HL-60 (cell line): ENCODE data around the gene AIG1.

ENCODE experiments used
- DNase-seq, 2 experiments: peaks; one replicate each; pipeline ENCODE4 v3.0.0-alpha.2; 2010 to 2020; ENCODE audit warnings: low read depth in 1 of 2, low spot score in 1 of 2
- H3K27ac ChIP-seq: fragments of 250-450 bp; sonication (Bioruptor Pico); replicated peaks from 2 replicates; pipeline ENCODE4 v1.5.1; 2020; ENCODE audit warnings: mild to moderate bottlenecking, moderate library complexity
- H3K27me3 ChIP-seq: fragments of 250-450 bp; sonication (Bioruptor Pico); 2 replicates; pipeline ENCODE4 v1.5.1; 2021; ENCODE audit warnings: mild to moderate bottlenecking, moderate library complexity; ENCODE audit not compliant: insufficient read depth, poor library complexity, severe bottlenecking
- H3K4me3 ChIP-seq: replicated peaks from 2 replicates; pipeline ENCODE4 v1.5.1; 2011; ENCODE audit warnings: mild to moderate bottlenecking, control low read depth, low read length; ENCODE audit not compliant: insufficient read depth
- CTCF ChIP-seq: IDR thresholded peaks from one replicate; pipeline ENCODE4 v1.5.1; 2011; ENCODE audit warnings: low read length, control low read depth, inconsistent platforms; ENCODE audit not compliant: insufficient read depth
- GABPA ChIP-seq: IDR thresholded peaks from 2 replicates; pipeline ENCODE4 v1.6.1; 2012; ENCODE audit warnings: low read depth
- POLR2AphosphoS5 ChIP-seq: IDR thresholded peaks from 2 replicates; pipeline ENCODE4 v1.6.1; 2012; ENCODE audit warnings: low read depth
- SPI1 ChIP-seq: IDR thresholded peaks from 2 replicates; pipeline ENCODE4 v1.6.1; 2012; ENCODE audit warnings: low read depth, mild to moderate bottlenecking, borderline replicate concordance
- TF ChIP-seq, protein P1 (sequence below): IDR thresholded peaks from 2 replicates; pipeline ENCODE4 v1.6.1; 2012; ENCODE audit warnings: low read depth; ENCODE audit not compliant: insufficient replicate concordance

The AIG1 gene

GRCh38 chr6:143179901-143180612 is 119.4 kb downstream of the AIG1 start:
- Histone ChIP-seq H3K4me3 (no peak overlapping the region), H3K27me3 (no peaks in the 10 kb centered on the region), H3K27ac (no peak overlapping the region)
- DNase-seq, result no peak
- no peak for TF ChIP-seq CTCF
- no peak for TF ChIP-seq SPI1
- TF ChIP-seq GABPA, result no peak
- TF ChIP-seq, protein P1, sequence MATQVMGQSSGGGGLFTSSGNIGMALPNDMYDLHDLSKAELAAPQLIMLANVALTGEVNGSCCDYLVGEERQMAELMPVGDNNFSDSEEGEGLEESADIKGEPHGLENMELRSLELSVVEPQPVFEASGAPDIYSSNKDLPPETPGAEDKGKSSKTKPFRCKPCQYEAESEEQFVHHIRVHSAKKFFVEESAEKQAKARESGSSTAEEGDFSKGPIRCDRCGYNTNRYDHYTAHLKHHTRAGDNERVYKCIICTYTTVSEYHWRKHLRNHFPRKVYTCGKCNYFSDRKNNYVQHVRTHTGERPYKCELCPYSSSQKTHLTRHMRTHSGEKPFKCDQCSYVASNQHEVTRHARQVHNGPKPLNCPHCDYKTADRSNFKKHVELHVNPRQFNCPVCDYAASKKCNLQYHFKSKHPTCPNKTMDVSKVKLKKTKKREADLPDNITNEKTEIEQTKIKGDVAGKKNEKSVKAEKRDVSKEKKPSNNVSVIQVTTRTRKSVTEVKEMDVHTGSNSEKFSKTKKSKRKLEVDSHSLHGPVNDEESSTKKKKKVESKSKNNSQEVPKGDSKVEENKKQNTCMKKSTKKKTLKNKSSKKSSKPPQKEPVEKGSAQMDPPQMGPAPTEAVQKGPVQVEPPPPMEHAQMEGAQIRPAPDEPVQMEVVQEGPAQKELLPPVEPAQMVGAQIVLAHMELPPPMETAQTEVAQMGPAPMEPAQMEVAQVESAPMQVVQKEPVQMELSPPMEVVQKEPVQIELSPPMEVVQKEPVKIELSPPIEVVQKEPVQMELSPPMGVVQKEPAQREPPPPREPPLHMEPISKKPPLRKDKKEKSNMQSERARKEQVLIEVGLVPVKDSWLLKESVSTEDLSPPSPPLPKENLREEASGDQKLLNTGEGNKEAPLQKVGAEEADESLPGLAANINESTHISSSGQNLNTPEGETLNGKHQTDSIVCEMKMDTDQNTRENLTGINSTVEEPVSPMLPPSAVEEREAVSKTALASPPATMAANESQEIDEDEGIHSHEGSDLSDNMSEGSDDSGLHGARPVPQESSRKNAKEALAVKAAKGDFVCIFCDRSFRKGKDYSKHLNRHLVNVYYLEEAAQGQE, result no peak
- no peak for TF ChIP-seq POLR2AphosphoS5

- Histone ChIP-seq H3K27me3 (no peaks in the 10 kb centered on the region), H3K4me3 (no peak overlapping the region), H3K27ac (no peak overlapping the region)
- TF ChIP-seq POLR2AphosphoS5 (no peak), CTCF (no peak), GABPA (no peak), SPI1 (no peak)
- TF ChIP-seq, protein P1, result no peak
- no peak for DNase-seq
These were observed 120.1 kb downstream of the AIG1 start for GRCh38 chr6:143180826-143181225.

GRCh38 chr6:143183666-143184065 is 123.0 kb downstream of the AIG1 start:
- no peak for TF ChIP-seq CTCF
- no peak for TF ChIP-seq SPI1
- TF ChIP-seq, protein P1, result no peak
- no peak for TF ChIP-seq GABPA
- no peak for TF ChIP-seq POLR2AphosphoS5
- no peaks in the 10 kb centered on the region for H3K27me3 ChIP-seq
- DNase-seq, result no peak
- H3K4me3 ChIP-seq, result no peak overlapping the region
- H3K27ac ChIP-seq, result no peak overlapping the region
